ENCODE data around the gene VAC14. TPM values are rescaled to one million over a fixed set of nuclear protein-coding genes. Genes with fewer than 3 reads are reported as not detected.
"Not testable (repeated sequence)": the region's sequence is repeated elsewhere in the genome, so short reads cannot be mapped to it uniquely, and the experiment has no call there.

Gene VAC14
- total RNA-seq, 1 experiment from 2014 or later: 60.9 TPM

DNA sequence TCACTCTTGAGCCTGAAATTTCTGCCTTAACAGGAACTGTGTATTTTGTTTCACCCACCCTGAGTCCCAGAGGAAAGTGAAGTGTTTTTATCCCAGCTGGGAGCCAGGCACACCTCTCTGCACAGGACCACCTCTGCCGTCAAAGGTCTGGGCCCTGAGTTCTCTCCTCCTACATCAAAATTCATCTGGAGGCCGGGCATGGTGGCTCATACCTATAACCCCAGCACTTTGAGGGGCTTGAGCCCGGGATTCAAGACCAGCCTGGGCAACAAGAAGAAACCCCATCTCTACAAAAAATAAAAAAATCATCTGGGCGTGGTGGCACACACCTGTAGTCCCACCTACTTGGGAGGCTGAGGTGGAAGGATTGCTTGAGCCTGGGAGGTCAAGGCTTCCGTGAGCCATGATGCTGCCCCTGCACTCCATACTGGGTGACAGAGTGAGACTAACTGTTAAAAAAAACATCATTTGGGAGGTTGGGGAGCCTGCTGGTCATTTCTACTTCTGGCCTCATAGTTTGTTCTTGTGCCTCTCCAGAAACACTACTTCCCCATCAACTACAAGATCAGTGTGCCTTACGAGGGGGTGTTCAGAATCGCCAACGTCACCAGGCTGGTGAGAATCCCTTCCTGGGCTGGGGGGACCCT, 144.8 kb downstream of the VAC14 start:
- no peak for DNase-seq (ENCODE audit: low read depth, low spot score)
- in situ Hi-C loops (cut with HindIII; ENCODE audit: low pct_unique_long_range_greater_than_20kb, low sequenced_read_pairs): no loop called here

DNA sequence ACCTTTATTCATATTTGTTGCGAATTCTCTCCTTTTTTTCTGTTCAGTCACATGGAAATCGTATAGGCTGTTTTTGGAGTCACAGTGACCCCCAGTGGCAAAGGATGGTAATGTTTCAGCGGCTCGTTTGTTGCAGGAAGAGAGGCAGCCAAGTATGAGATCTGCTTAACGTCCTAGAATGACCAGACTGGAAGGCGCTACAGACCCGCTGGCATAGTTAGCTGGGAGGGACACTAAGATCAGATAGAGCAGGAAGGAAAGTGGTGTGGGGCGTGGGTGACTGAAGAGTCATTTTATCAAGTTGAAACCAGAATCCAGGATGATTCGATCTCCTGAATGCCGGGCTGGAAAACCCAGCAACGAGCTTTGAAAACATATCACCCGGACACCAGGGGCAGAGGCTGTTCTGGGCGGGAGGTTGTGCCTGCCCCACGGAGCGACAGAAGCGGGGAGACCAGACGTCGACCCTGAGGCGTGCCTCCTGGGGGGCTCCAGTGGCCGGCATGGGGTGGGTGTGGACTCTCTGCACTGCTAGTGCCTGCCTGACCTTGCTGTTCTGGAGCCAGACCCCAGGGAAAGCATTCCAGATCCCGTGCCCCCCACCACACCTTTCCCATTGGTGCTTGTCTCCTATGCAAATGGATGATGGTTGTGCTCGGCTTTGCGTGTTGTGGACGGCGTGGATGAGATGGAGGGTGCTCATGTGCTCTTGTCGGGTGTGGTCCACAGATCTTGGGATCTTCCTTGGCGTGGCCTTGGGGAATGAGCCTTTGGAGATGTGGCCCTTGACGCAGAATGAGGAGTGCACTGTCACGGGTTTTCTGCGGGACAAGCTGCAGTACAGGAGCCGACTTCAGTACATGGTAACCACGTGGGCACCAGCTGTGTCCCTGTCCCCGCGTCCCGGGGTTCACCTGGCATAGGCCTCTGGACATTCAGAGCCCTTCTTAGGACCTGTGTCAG, 146.9 kb downstream of the VAC14 start:
- DNase-seq (ENCODE audit: low read depth, low spot score): peak; percentile 85
- in situ Hi-C loops (cut with HindIII; ENCODE audit: low pct_unique_long_range_greater_than_20kb, low sequenced_read_pairs): no loop called here

GRCh38 chr16:70653406-70653805, 147.6 kb downstream of the VAC14 start:
- DNase-seq (ENCODE audit: low read depth, low spot score): no peak
- in situ Hi-C loops (cut with HindIII; ENCODE audit: low pct_unique_long_range_greater_than_20kb, low sequenced_read_pairs): no loop called here

DNA sequence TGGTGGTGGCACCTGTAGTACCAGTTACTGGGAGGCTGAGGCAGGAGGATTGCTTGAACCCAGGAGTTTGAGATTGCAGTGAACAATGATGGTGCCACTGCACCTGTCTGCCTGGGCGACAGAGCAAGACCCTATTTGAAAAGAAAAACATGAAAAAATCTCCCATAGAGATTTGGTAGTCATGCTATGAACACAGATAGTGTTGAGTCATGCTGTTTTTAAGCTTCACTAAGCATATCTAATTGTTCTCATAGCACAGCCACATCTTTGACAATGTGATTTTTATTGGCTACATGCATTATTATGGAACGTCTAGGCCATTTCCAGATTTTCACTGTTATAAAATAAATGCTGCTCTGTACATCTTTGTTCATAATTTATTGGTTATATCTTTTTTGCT, 148.6 kb downstream of the VAC14 start:
- in situ Hi-C loops (cut with HindIII; ENCODE audit: low pct_unique_long_range_greater_than_20kb, low sequenced_read_pairs): no loop called here

GRCh38 chr16:70651524-70651923, 149.4 kb downstream of the VAC14 start:
- in situ Hi-C loops (cut with HindIII; ENCODE audit: low pct_unique_long_range_greater_than_20kb, low sequenced_read_pairs): no loop called here

More for the DNA sequence above, 148.6 kb downstream of the VAC14 start:
- DNase-seq (ENCODE audit: low read depth, low spot score): no peak

DNA sequence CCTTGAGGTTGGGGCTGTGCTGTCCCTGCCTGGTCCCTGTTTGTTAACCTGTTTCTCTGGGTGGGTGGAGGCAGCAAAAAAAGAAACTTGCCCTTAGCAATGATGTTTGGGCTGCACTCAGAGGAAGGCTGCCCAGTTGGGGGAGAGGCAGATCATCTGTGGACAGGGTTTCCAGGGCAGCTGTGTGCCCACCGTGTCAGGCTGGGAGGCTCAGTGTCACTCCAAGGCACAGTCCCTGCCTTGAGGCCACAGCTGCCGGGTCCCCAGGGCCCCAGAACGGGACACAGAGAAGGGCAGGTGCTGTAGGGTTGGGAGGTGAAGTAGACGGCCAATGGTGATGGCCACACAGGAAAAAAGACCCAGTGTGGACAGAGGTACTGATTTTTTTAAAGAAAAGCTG, 150.7 kb downstream of the VAC14 start:
- DNase-seq (ENCODE audit: low read depth, low spot score): no peak
- in situ Hi-C loops (cut with HindIII; ENCODE audit: low pct_unique_long_range_greater_than_20kb, low sequenced_read_pairs): no loop called here

More at GRCh38 chr16:70651524-70651923, 149.4 kb downstream of the VAC14 start:
- no peak for DNase-seq (ENCODE audit: low read depth, low spot score)

- no peak for DNase-seq (ENCODE audit: low read depth, low spot score)
Measured at GRCh38 chr16:70649300-70649699, 151.7 kb downstream of the VAC14 start.

GRCh38 chr16:70648606-70649005, 152.4 kb downstream of the VAC14 start:
- DNase-seq (ENCODE audit: low read depth, low spot score): no peak
- in situ Hi-C loops (cut with HindIII; ENCODE audit: low pct_unique_long_range_greater_than_20kb, low sequenced_read_pairs): no loop called here

More at GRCh38 chr16:70649300-70649699, 151.7 kb downstream of the VAC14 start:
- in situ Hi-C loops (cut with HindIII; ENCODE audit: low pct_unique_long_range_greater_than_20kb, low sequenced_read_pairs): no loop called here

DNA sequence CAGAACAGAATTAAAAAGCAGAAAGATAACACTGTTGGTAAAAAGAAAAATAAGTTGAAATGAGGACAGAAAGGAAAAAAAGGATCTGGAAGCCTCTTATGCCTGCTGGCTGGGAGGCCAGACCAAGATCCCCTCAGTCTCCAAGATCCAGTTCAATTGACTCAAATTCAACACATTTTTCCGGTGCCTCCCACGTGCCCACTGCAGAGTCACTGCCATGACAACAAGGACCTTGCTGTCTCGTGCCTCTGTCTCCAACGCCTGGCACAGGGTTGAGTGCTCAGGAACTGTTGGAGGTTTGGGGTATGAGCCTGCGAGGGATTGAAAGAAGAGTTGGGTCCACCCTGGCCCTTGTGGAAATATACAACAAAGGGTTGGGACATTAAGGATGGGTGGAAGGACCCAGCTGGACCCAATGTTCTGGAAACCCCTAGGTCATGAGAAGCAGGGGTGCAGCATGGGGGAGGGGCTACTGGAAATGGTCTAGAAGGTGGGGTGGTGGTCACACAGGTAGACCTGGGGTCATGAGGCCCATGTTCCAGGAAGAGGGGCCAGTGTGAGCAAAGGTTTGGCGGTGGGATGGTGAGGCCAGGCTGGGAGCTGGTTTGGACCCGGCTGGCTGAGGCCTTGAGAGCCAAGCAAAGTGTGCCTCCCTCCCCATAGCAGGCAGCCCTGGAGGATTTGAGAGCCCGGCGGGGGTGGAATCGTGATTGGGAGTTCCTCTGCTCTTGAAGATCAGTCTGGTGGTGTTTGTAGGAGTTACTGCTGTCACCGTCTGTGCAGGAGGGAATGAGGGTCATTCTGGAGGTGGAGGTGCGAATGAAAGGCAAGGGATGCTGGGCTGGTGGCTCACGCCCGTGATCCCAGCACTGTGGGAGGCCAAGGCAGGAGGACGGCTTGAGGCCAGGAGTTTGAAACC, 153.3 kb downstream of the VAC14 start:
- in situ Hi-C loops (cut with HindIII; ENCODE audit: low pct_unique_long_range_greater_than_20kb, low sequenced_read_pairs): no loop called here
- no peak for DNase-seq (ENCODE audit: low read depth, low spot score)

- in situ Hi-C loops (cut with HindIII; ENCODE audit: low pct_unique_long_range_greater_than_20kb, low sequenced_read_pairs): no loop called here
- no peak for DNase-seq (ENCODE audit: low read depth, low spot score)
Measured at GRCh38 chr16:70646260-70647241, 154.4 kb downstream of the VAC14 start, which contains the start of gene IL34. TSS of gene IL34 (plus strand) at chr16:70646559. CDS start at chr16:70646948, 389 bp downstream.

- in situ Hi-C loops (cut with HindIII; ENCODE audit: low pct_unique_long_range_greater_than_20kb, low sequenced_read_pairs): no loop called here
- no peak for DNase-seq (ENCODE audit: low read depth, low spot score)
Measured at GRCh38 chr16:70644763-70645597, 156.0 kb downstream of the VAC14 start.

- in situ Hi-C loops (cut with HindIII; ENCODE audit: low pct_unique_long_range_greater_than_20kb, low sequenced_read_pairs); DNase-seq (ENCODE audit: low read depth, low spot score): not testable (repeated sequence)
Measured at GRCh38 chr16:70643264-70643663, 157.7 kb downstream of the VAC14 start.

DNA sequence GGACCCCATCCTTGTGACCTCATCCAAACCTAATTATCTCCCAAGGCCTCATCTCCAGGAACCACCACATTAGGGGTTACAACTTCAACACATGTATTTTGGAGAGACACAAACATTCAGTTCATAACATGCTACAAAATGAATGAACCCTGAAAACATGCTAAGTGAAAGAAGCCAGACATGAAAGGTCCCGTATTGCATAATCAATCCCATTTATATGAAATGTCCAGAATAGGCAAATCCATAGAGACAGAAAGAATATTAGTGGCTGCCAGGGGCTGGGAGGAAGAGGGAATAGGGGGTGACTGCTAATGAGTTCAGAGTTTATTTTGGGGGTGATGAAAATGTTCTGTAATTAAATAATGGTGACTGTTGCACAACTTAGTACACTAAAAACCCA, 158.3 kb downstream of the VAC14 start:
- no peak for DNase-seq (ENCODE audit: low read depth, low spot score)
- in situ Hi-C loops (cut with HindIII; ENCODE audit: low pct_unique_long_range_greater_than_20kb, low sequenced_read_pairs): no loop called here

GRCh38 chr16:70638814-70639792, 161.9 kb downstream of the VAC14 start:
- in situ Hi-C loops (cut with HindIII; ENCODE audit: low pct_unique_long_range_greater_than_20kb, low sequenced_read_pairs): no loop called here
- peak; percentile 16 for DNase-seq (ENCODE audit: low read depth, low spot score)
